Endothelial cell of umbilical vein (primary cell): ENCODE results near the gene AP1G1.

Source experiments
- CTCF ChIP-seq, 2 donors: IDR thresholded peaks; 1 replicate in 1 of 2; 2 replicates in 1 of 2; pipeline ENCODE4 v1.5.1; 2011; ENCODE audit warnings: low read length in 2 of 2, mild to moderate bottlenecking in 2 of 2, moderate library complexity in 2 of 2, control low read depth in 1 of 2, inconsistent platforms in 1 of 2, low read depth in 1 of 2; ENCODE audit not compliant: insufficient read depth in 1 of 2; ENCODE audit errors: extremely low read depth in 1 of 2
- EZH2 ChIP-seq: IDR thresholded peaks from 2 replicates; pipeline ENCODE4 v1.6.1; 2012; ENCODE audit warnings: borderline replicate concordance, low read depth, mild to moderate bottlenecking, moderate library complexity, low read length, inconsistent platforms; ENCODE audit not compliant: severe bottlenecking
- JUN ChIP-seq: IDR thresholded peaks from 2 replicates; pipeline ENCODE4 v1.6.1; 2011; ENCODE audit warnings: borderline replicate concordance, low read depth; ENCODE audit not compliant: insufficient read length, insufficient read depth
- MAX ChIP-seq: IDR thresholded peaks from 2 replicates; pipeline ENCODE4 v1.6.1; 2011; ENCODE audit not compliant: insufficient read depth, insufficient read length
- MYC ChIP-seq: IDR thresholded peaks from one replicate; pipeline ENCODE4 v1.6.1; 2011; ENCODE audit warnings: mild to moderate bottlenecking, low read depth, low read length
- POLR2A ChIP-seq: IDR thresholded peaks from 2 replicates; pipeline ENCODE4 v1.6.1; 2012; ENCODE audit warnings: low read depth, mild to moderate bottlenecking, control low read depth, low read length
- POLR2AphosphoS5 ChIP-seq: IDR thresholded peaks from 2 replicates; pipeline ENCODE4 v1.6.1; 2012; ENCODE audit warnings: low read depth, mild to moderate bottlenecking, control low read depth, low read length, moderate library complexity; ENCODE audit not compliant: insufficient read depth

GRCh38 chr16:71807905-71808592 lies 585 bp downstream of the AP1G1 start:
- TF ChIP-seq MAX: no peak
- no peak for TF ChIP-seq CTCF (IDR thresholded peaks at IDR 0.05; ENCODE audit: extremely low read depth in 1 of 2, insufficient read depth in 1 of 2, low read depth in 1 of 2, low read length in 2 of 2)
- TF ChIP-seq POLR2A: no peak
- no peak for TF ChIP-seq MYC
- TF ChIP-seq EZH2: no peak
- no peak for TF ChIP-seq JUN
- TF ChIP-seq POLR2AphosphoS5: no peak
